Tibial artery (tissue), 4 donors: ENCODE results near the gene ERC2.

Experiments used
- DNase-seq, 2 donors: peaks; one replicate each; pipeline ENCODE4 v3.0.0-alpha.2; 2019
- H3K27ac ChIP-seq, 2 donors: fragments of 200-600 bp; sonication (generic) in 1 of 2; 1 replicate in 1 of 2; 2 replicates in 1 of 2; pipeline ENCODE4 v1.5.1; 2018 to 2019; ENCODE audit warnings: mild to moderate bottlenecking in 1 of 2
- H3K27me3 ChIP-seq, 2 donors: fragments of 200-600 bp; sonication (generic) in 1 of 2; one replicate each; pipeline versions ENCODE4 v1.5.1 to v1.6.0; 2016 to 2019
- H3K36me3 ChIP-seq, 3 donors: fragments of 200-600 bp; sonication (generic) in 2 of 3; one replicate each; pipeline ENCODE4 v1.5.1; 2016 to 2019; ENCODE audit warnings: mild to moderate bottlenecking in 2 of 3
- H3K4me1 ChIP-seq, 4 donors: fragments of 200-600 bp; sonication (generic) in 2 of 4; 1 replicate in 3 of 4; 2 replicates in 1 of 4; pipeline ENCODE4 v1.5.1; 2016 to 2019
- H3K4me3 ChIP-seq, 2 donors: fragments of 200-600 bp; sonication (generic) in 1 of 2; 1 replicate in 1 of 2; 2 replicates in 1 of 2; pipeline ENCODE4 v1.5.1; 2018 to 2019; ENCODE audit warnings: mild to moderate bottlenecking in 2 of 2
- H3K9me3 ChIP-seq, 3 donors: fragments of 200-600 bp; sonication (generic) in 1 of 3; one replicate each; pipeline ENCODE4 v1.5.1; 2016 to 2019
- intact Hi-C: fragments of 100-400 bp; cut with DNase I; formaldehyde crosslinking; loops from one replicate; pipeline ENCODE4 v1.15.0; 2023; ENCODE audit warnings: low total_unique reads
- TF ChIP-seq, protein P1 (sequence below), 2 experiments: fragments of 200-600 bp in 1 of 2; fragments of 450-650 bp in 1 of 2; IDR thresholded peaks; one replicate each; pipeline ENCODE4 v1.5.1; 2017 to 2019; ENCODE audit warnings: antibody characterized with exemption in 2 of 2, mild to moderate bottlenecking in 1 of 2, moderate library complexity in 1 of 2

ERC2 gene

GRCh38 chr3:55779543-55779942 is 688.7 kb downstream of the ERC2 start:
- DNase-seq = no peak
- intact Hi-C loops = no loop called here
- Histone ChIP-seq H3K4me3 (no peak overlapping the region), H3K27ac (no peak overlapping the region), H3K4me1 (no peaks in the 10 kb centered on the region), H3K36me3 (no peaks in the 10 kb centered on the region), H3K9me3 (no peaks in the 10 kb centered on the region), H3K27me3 (peaks cover 0 to 3% of the 10 kb centered on the region in 2 donors)
- TF ChIP-seq, protein P1, sequence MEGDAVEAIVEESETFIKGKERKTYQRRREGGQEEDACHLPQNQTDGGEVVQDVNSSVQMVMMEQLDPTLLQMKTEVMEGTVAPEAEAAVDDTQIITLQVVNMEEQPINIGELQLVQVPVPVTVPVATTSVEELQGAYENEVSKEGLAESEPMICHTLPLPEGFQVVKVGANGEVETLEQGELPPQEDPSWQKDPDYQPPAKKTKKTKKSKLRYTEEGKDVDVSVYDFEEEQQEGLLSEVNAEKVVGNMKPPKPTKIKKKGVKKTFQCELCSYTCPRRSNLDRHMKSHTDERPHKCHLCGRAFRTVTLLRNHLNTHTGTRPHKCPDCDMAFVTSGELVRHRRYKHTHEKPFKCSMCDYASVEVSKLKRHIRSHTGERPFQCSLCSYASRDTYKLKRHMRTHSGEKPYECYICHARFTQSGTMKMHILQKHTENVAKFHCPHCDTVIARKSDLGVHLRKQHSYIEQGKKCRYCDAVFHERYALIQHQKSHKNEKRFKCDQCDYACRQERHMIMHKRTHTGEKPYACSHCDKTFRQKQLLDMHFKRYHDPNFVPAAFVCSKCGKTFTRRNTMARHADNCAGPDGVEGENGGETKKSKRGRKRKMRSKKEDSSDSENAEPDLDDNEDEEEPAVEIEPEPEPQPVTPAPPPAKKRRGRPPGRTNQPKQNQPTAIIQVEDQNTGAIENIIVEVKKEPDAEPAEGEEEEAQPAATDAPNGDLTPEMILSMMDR (IDR thresholded peaks at IDR 0.05) = no peak

- Histone ChIP-seq H3K27me3 (peaks cover 0 to 3% of the 10 kb centered on the region in 2 donors), H3K36me3 (no peaks in the 10 kb centered on the region), H3K9me3 (no peaks in the 10 kb centered on the region), H3K4me3 (no peak overlapping the region), H3K4me1 (no peaks in the 10 kb centered on the region), H3K27ac (no peak overlapping the region)
- DNase-seq = no peak
- TF ChIP-seq, protein P1 (IDR thresholded peaks at IDR 0.05) = no peak
- intact Hi-C loops = no loop called here
Observed at GRCh38 chr3:55775366-55776154, 692.7 kb downstream of the ERC2 start.

DNA sequence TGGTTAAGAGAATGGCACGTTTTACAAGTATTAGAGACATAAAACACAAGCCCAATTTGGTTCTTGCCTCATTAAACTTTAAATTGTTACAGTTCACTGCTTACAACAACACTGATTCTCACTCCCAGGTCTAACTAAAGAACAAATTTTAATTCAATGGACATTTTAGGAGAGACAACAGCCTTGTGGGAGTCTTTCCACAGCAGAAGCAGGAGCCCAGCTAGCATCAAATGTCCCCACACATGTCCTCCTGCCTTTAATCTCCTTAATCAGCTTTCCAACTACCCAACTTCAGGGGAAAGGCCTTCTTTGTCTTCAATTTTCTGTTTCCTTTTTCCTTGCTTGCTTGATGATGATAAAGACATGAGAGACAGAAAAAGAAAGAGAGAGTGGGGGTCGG is 693.4 kb downstream of the ERC2 start:
- Histone ChIP-seq H3K27ac (no peak overlapping the region), H3K9me3 (no peaks in the 10 kb centered on the region), H3K36me3 (no peaks in the 10 kb centered on the region), H3K27me3 (peaks cover 0 to 3% of the 10 kb centered on the region in 2 donors), H3K4me3 (no peak overlapping the region), H3K4me1 (no peaks in the 10 kb centered on the region)
- intact Hi-C loops = no loop called here
- TF ChIP-seq, protein P1 (IDR thresholded peaks at IDR 0.05) = no peak
- DNase-seq = no peak

DNA sequence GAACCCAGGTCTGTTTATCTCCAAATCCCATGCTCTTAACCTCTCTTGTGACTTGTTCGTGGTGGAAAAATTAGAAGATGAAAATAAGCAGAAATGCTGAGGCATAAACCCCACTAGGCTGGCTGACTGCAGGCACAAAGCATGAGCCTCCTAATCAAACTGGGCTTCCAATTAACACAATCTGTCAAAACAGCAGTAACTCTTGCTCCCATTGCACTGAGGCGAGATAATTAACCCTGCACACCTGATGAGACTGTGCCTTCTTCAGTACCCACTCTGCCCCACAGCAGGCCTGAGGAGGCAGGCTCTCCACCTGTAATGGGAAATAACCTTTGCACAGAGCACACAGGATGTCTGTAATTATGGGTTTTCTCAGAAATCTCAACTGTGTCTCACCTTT is 696.8 kb downstream of the ERC2 start:
- H3K4me1 ChIP-seq = no peaks in the 10 kb centered on the region
- no peaks in the 10 kb centered on the region for H3K9me3 ChIP-seq
- H3K4me3 ChIP-seq = no peak overlapping the region
- intact Hi-C loops = no loop called here
- H3K27me3 ChIP-seq = peaks cover 0 to 3% of the 10 kb centered on the region in 2 donors
- TF ChIP-seq, protein P1 (IDR thresholded peaks at IDR 0.05) = no peak
- H3K36me3 ChIP-seq = no peaks in the 10 kb centered on the region
- no peak for DNase-seq
- no peak overlapping the region for H3K27ac ChIP-seq

- DNase-seq = no peak
- Histone ChIP-seq H3K36me3 (no peaks in the 10 kb centered on the region), H3K4me3 (no peak overlapping the region), H3K9me3 (no peaks in the 10 kb centered on the region), H3K4me1 (no peaks in the 10 kb centered on the region), H3K27me3 (peaks cover 0 to 4% of the 10 kb centered on the region in 2 donors), H3K27ac (no peak overlapping the region)
- TF ChIP-seq, protein P1 (IDR thresholded peaks at IDR 0.05) = no peak
- intact Hi-C loops = no loop called here
Observed at GRCh38 chr3:55770077-55770476, 698.2 kb downstream of the ERC2 start.
